H1 (cell line): ENCODE results near the gene DHX34. TPM values are rescaled to one million over a fixed set of nuclear protein-coding genes. Genes with fewer than 3 reads are reported as not detected.

Experiments
- CTCF ChIA-PET: fragments of 300-600 bp; sonication (Branson Sonifier 250); formaldehyde crosslinking; loops from one replicate; lab custom pipeline; 2021; ENCODE audit not compliant: partially characterized antibody; lab: Charles Lee
- POLR2A ChIA-PET: fragments of 300-600 bp; sonication (Branson Sonifier 250); formaldehyde crosslinking; loops from one replicate; lab custom pipeline; 2021; ENCODE audit warnings: inconsistent platforms; ENCODE audit not compliant: partially characterized antibody; lab: Charles Lee
- DNase-seq, 2 experiments: peaks; one replicate each; pipeline versions ENCODE4 v3.0.0 to v3.0.0-alpha.2; 2010 to 2022; ENCODE audit warnings: low spot score in 2 of 2, low read depth in 1 of 2, mixed read lengths in 1 of 2
- FAIRE-seq: peaks from 2 replicates; lab custom pipeline; 2011; peaks lifted over from hg19 to GRCh38; lab: Jason Lieb, UNC
- H2AFZ ChIP-seq: 2 replicates; pipeline ENCODE4 v1.8.1; 2012; ENCODE audit warnings: low read length, inconsistent platforms
- H2AK5ac ChIP-seq: 2 replicates; pipeline ENCODE4 v1.6.1; 2013; ENCODE audit warnings: low read depth, low read length
- H2BK120ac ChIP-seq: replicated peaks from 2 replicates; pipeline ENCODE3; 2013; ENCODE audit warnings: low read depth, low read length, inconsistent platforms
- H2BK12ac ChIP-seq: 2 replicates; pipeline ENCODE4 v1.6.1; 2013; ENCODE audit warnings: low read depth, low read length
- H2BK15ac ChIP-seq: 2 replicates; pipeline ENCODE4 v1.6.1; 2013; ENCODE audit warnings: low read length
- H2BK20ac ChIP-seq: 2 replicates; pipeline ENCODE4 v1.6.1; 2013; ENCODE audit warnings: low read length
- H2BK5ac ChIP-seq: 2 replicates; pipeline ENCODE4 v1.6.1; 2013; ENCODE audit warnings: low read depth, low read length
- H3K14ac ChIP-seq: 2 replicates; pipeline ENCODE4 v1.6.1; 2013; ENCODE audit warnings: inconsistent platforms; ENCODE audit not compliant: insufficient read length
- H3K18ac ChIP-seq: 2 replicates; pipeline ENCODE4 v1.6.1; 2013; ENCODE audit warnings: low read length; ENCODE audit errors: extremely low read depth
- H3K23ac ChIP-seq: 2 replicates; pipeline ENCODE4 v1.6.1; 2013; ENCODE audit warnings: inconsistent platforms; ENCODE audit not compliant: insufficient read length
- H3K23me2 ChIP-seq: 2 replicates; pipeline ENCODE4 v1.6.1; 2013; ENCODE audit warnings: low read depth, low read length
- H3K27ac ChIP-seq: 2 replicates; pipeline ENCODE4 v1.6.1; 2011; ENCODE audit warnings: low read depth, low read length, inconsistent platforms
- H3K27me3 ChIP-seq, 4 experiments: replicated peaks in 1 of 4; 1 replicate in 1 of 4; 2 replicates in 3 of 4; pipeline versions ENCODE4 v1.6.1 to v1.8.1; 2011 to 2013; ENCODE audit warnings: low read length in 3 of 4, mild to moderate bottlenecking in 3 of 4, inconsistent platforms in 2 of 4, mixed read lengths in 2 of 4, moderate library complexity in 1 of 4; ENCODE audit not compliant: control insufficient read depth in 3 of 4, insufficient read depth in 3 of 4; ENCODE audit errors: extremely low read depth in 1 of 4
- H3K36me3 ChIP-seq, 4 experiments: 2 replicates each; pipeline versions ENCODE4 v1.6.1 to v1.8.1; 2011 to 2013; ENCODE audit warnings: mild to moderate bottlenecking in 4 of 4, low read length in 3 of 4, moderate library complexity in 2 of 4, control low read depth in 1 of 4, inconsistent platforms in 1 of 4; ENCODE audit not compliant: insufficient read depth in 4 of 4, control insufficient read depth in 2 of 4
- H3K4ac ChIP-seq: replicated peaks from 2 replicates; pipeline ENCODE3; 2013; ENCODE audit warnings: low read length, low read depth, mixed read lengths, inconsistent platforms; ENCODE audit not compliant: insufficient read length
- H3K4me1 ChIP-seq, 4 experiments: replicated peaks in 1 of 4; 1 replicate in 1 of 4; 2 replicates in 3 of 4; pipeline versions ENCODE4 v1.6.1 to v1.8.1; 2011 to 2013; ENCODE audit warnings: low read length in 3 of 4, inconsistent platforms in 2 of 4, mixed read lengths in 1 of 4; ENCODE audit not compliant: insufficient read depth in 4 of 4, control insufficient read depth in 3 of 4
- H3K4me2 ChIP-seq, 2 experiments: 2 replicates each; pipeline versions ENCODE4 v1.6.1 to v1.8.1; 2011 to 2013; ENCODE audit warnings: low read depth in 2 of 2, low read length in 2 of 2, control low read depth in 1 of 2, inconsistent platforms in 1 of 2, mild to moderate bottlenecking in 1 of 2; ENCODE audit not compliant: insufficient read depth in 1 of 2
- H3K4me3 ChIP-seq, 4 experiments: fragments of 200-600, 300-600 bp in 1 of 4; sonication (generic), shearing (Covaris generic), sonication (Bioruptor Twin) in 1 of 4; 2 replicates each; pipeline versions ENCODE4 v1.5.1 to v1.8.1; 2011 to 2016; ENCODE audit warnings: low read length in 4 of 4, low read depth in 3 of 4, control low read depth in 2 of 4, inconsistent platforms in 2 of 4, mild to moderate bottlenecking in 2 of 4, mixed read lengths in 1 of 4, moderate library complexity in 1 of 4; ENCODE audit not compliant: insufficient read depth in 2 of 4; ENCODE audit errors: extremely low read depth in 1 of 4
- H3K56ac ChIP-seq: replicated peaks from 2 replicates; pipeline ENCODE3; 2013; ENCODE audit warnings: low read depth, mild to moderate bottlenecking, mixed read lengths, low read length, inconsistent platforms; ENCODE audit not compliant: insufficient read length
- H3K79me1 ChIP-seq: 2 replicates; pipeline ENCODE4 v1.6.1; 2013; ENCODE audit warnings: low read depth, low read length, control low read depth
- H3K79me2 ChIP-seq, 2 experiments: 2 replicates each; pipeline versions ENCODE4 v1.6.1 to v1.8.1; 2012 to 2013; ENCODE audit warnings: low read length in 2 of 2, mild to moderate bottlenecking in 2 of 2, inconsistent platforms in 1 of 2; ENCODE audit not compliant: insufficient read depth in 2 of 2, control insufficient read depth in 1 of 2
- H3K9ac ChIP-seq, 4 experiments: replicated peaks in 1 of 4; 1 replicate in 1 of 4; 2 replicates in 3 of 4; pipeline versions ENCODE4 v1.6.1 to v1.8.1; 2011 to 2013; ENCODE audit warnings: low read depth in 3 of 4, low read length in 3 of 4, control low read depth in 2 of 4, mild to moderate bottlenecking in 2 of 4, moderate library complexity in 2 of 4, inconsistent platforms in 1 of 4; ENCODE audit errors: extremely low read depth in 1 of 4
- H3K9me3 ChIP-seq, 2 experiments: 2 replicates each; pipeline versions ENCODE4 v1.6.1 to v1.8.1; 2012 to 2013; ENCODE audit warnings: mild to moderate bottlenecking in 2 of 2, moderate library complexity in 2 of 2, control low read depth in 1 of 2, inconsistent platforms in 1 of 2, low read depth in 1 of 2, low read length in 1 of 2, mixed read lengths in 1 of 2; ENCODE audit not compliant: insufficient read depth in 2 of 2
- H4K20me1 ChIP-seq, 2 experiments: replicated peaks in 1 of 2; 2 replicates each; pipeline versions ENCODE3 to v1.8.1; 2011 to 2013; ENCODE audit warnings: inconsistent platforms in 2 of 2, low read length in 2 of 2, mild to moderate bottlenecking in 1 of 2; ENCODE audit not compliant: insufficient read depth in 2 of 2, control insufficient read depth in 1 of 2
- H4K5ac ChIP-seq: 2 replicates; pipeline ENCODE4 v1.6.1; 2013; ENCODE audit warnings: low read length, low read depth, mixed read lengths, inconsistent platforms; ENCODE audit not compliant: insufficient read length
- H4K8ac ChIP-seq: 2 replicates; pipeline ENCODE4 v1.8.0; 2013; ENCODE audit warnings: mild to moderate bottlenecking, moderate library complexity, low read length, inconsistent platforms; ENCODE audit not compliant: insufficient read depth; ENCODE audit errors: extremely low read depth
- H4K91ac ChIP-seq: replicated peaks from 2 replicates; pipeline ENCODE3; 2013; ENCODE audit warnings: low read length, mixed read lengths, inconsistent platforms; ENCODE audit not compliant: insufficient read length
- ATF3 ChIP-seq: IDR thresholded peaks from 2 replicates; pipeline ENCODE4 v1.6.1; 2011; ENCODE audit warnings: low read depth, mild to moderate bottlenecking, low read length; ENCODE audit not compliant: insufficient read depth
- EZH2 ChIP-seq: fragments of 200-600 bp; sonication (generic); IDR thresholded peaks from 2 replicates; pipeline ENCODE4 v1.7.1; 2012; ENCODE audit warnings: low read depth, mild to moderate bottlenecking, moderate library complexity, low read length, inconsistent platforms; ENCODE audit not compliant: severe bottlenecking
- KDM1A ChIP-seq: fragments of 200-600, 300-600 bp; sonication (generic); IDR thresholded peaks from 2 replicates; pipeline ENCODE4 v1.7.1; 2016; ENCODE audit warnings: mild to moderate bottlenecking, low read length, borderline replicate concordance
- WGBS, 2 experiments: shearing (Covaris generic) in 1 of 2; methylation state at CpG; one replicate each; pipeline versions ENCODE4 v1.1.6 to v1.1.7; 2013 to 2015; ENCODE audit warnings: low lambda C conversion rate in 2 of 2, mixed read lengths in 2 of 2, inconsistent platforms in 1 of 2, low coverage in 1 of 2, missing lambda C conversion rate in 1 of 2; ENCODE audit not compliant: insufficient replicate concordance in 2 of 2, insufficient coverage in 1 of 2, insufficient read length in 1 of 2; ENCODE audit errors: extremely low coverage in 1 of 2, missing lambda C conversion rate in 1 of 2; 5-methylcytosine and 5-hydroxymethylcytosine counted together
- polyA plus RNA-seq, 7 experiments: library from polyadenylated mRNA; depleted of rRNA in 3 of 7; stranded (reverse) in 5 of 7; unstranded in 2 of 7; fragments of >200 nt in 5 of 7; fragments of 200-250 nt in 2 of 7; gene quantifications; 1 replicate in 5 of 7; 2 replicates in 1 of 7; 4 replicates in 1 of 7; pipeline versions ENCODE4 v1.2.1 to v1.2.3, GENCODE V29; 2011 to 2013; ENCODE audit warnings: missing spikeins in 2 of 7, mixed read lengths in 2 of 7
- total RNA-seq: library from RNA; stranded (reverse); fragmentation: NEBNext Ultra II Directional; extraction: Animal tissue kit (Norgen Biotek cat#: 25700); gene quantifications from 2 replicates; pipeline ENCODE4 v1.2.1, GENCODE V29; 2021

The DHX34 gene
- total and polyA plus RNA-seq, 2 of the 8 experiments (the other 6 are each of a cell fraction or from before 2014, with no cell fraction given): 17.5 to 24.3 TPM

- H2BK12ac ChIP-seq: no peak overlapping the region
- H2AK5ac ChIP-seq: no peak overlapping the region
- no peaks in the 10 kb centered on the region for H3K9me3 ChIP-seq
- no peak overlapping the region for H3K56ac ChIP-seq
- H3K14ac ChIP-seq: no peak overlapping the region
- no peak overlapping the region for H3K9ac ChIP-seq
- no peak overlapping the region for H2BK120ac ChIP-seq
- H3K4me2 ChIP-seq: no peak overlapping the region
- DNase-seq (no peak), FAIRE-seq (no peak)
- H4K8ac ChIP-seq: no peak overlapping the region
- H2AFZ ChIP-seq: no peak overlapping the region
- no peak overlapping the region for H3K23ac ChIP-seq
- no peak overlapping the region for H3K27ac ChIP-seq
- no peak overlapping the region for H2BK20ac ChIP-seq
- H3K79me2 ChIP-seq: no peaks in the 10 kb centered on the region
- no peaks in the 10 kb centered on the region for H3K23me2 ChIP-seq
- WGBS, 2 experiments: 86% methylated on average over 10 of the region's 10 CpGs; no CpG with 5 or more reads in 1 of the 2 experiments
- H4K20me1 ChIP-seq: no peaks in the 10 kb centered on the region
- H3K4me3 ChIP-seq: no peak overlapping the region
- H3K4me1 ChIP-seq: peaks cover 0 to 3% (median 0%) of the 10 kb centered on the region in 4 experiments; a peak in 1 of 7 replicates
- POLR2A ChIA-PET: no interaction called here
- TF ChIP-seq EZH2 (no peak), ATF3 (no peak), KDM1A (0 out of 2 replicates have a peak, but pooled peaks have one; percentile 34)
- TF ChIP-seq, all 59 proteins: peak for 1
- no peak overlapping the region for H4K91ac ChIP-seq
- H2BK15ac ChIP-seq: no peak overlapping the region
- no peaks in the 10 kb centered on the region for H3K36me3 ChIP-seq
- H3K79me1 ChIP-seq: no peaks in the 10 kb centered on the region
- H3K4ac ChIP-seq: no peak overlapping the region
- CTCF ChIA-PET: interaction anchor here (1.2 to 4.7 kb wide), 3 partner anchors 9 to 367 kb away, joined by 3 to 19 read pairs (median 4); partner anchors contain the start of gene DHX34
- no peaks in the 10 kb centered on the region for H3K27me3 ChIP-seq
- no peak overlapping the region for H4K5ac ChIP-seq
- no peak overlapping the region for H2BK5ac ChIP-seq
- H3K18ac ChIP-seq: no peak overlapping the region
These were observed 9.8 kb upstream of the DHX34 start for GRCh38 chr19:47339196-47339880.
